Stimulated activated CD8-positive, alpha-beta memory T cell treated with anti-CD3 and anti-CD28 coated beads, Interleukin-4, amount 100 ng/mL, for 24 hours (primary cell): ENCODE results near the gene SMAD2.
"Not testable (repeated sequence)": the region's sequence is repeated elsewhere in the genome, so short reads cannot be mapped to it uniquely, and the experiment has no call there.

ENCODE experiments used
- DNase-seq: peaks from one replicate; pipeline ENCODE4 v3.0.0-alpha.2; 2020; ENCODE audit warnings: low read depth

SMAD2 gene

GRCh38 chr18:47793609-47794008, 136.8 kb downstream of the SMAD2 start:
- no peak for DNase-seq

DNA sequence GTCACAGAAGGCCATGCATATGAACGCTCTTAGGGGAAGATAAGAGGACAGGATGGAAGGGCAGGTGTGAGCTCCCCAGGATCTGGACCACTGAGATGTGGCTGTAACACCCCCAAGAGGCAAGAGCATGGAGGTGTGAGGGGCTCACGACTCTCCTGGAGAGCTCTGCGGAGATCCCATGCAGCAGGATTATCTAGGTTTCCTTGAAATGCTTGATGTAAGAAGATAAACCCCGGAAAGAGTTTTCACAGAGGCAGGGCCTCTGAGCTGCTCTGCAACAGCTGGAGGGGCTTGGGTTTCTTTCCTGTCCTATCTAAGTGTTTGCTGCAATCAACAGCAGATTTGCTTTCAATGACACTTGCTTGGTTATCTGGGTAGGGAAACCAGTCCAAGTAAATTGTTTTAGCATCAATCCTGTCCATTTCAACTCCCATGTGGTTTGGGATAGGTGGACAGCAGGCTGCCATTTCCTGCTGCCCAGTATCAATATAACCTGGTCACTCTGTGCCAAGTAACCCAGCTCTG, 138.9 kb downstream of the SMAD2 start:
- DNase-seq, result no peak

DNA sequence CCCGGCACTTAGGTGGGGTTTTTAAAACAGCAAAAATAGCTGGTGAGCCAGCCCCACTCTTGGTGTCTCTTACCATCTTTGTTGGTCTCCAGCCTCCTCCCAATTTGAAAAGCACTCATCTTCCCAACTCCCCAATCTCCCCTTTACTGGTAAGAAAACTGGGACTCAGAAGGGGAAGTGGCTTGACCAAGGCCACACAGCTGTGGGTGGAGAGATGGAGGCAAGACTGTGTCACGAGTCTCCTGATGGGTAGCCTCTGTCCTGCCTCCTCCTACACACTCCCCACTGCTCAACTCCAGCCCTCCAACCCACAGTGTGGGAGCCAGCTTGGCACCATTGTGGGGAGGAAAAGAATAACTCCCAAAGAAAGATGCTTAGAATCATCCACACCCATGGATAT, 140.4 kb downstream of the SMAD2 start:
- DNase-seq, result no peak

GRCh38 chr18:47788621-47789020, 141.8 kb downstream of the SMAD2 start:
- no peak for DNase-seq

DNA sequence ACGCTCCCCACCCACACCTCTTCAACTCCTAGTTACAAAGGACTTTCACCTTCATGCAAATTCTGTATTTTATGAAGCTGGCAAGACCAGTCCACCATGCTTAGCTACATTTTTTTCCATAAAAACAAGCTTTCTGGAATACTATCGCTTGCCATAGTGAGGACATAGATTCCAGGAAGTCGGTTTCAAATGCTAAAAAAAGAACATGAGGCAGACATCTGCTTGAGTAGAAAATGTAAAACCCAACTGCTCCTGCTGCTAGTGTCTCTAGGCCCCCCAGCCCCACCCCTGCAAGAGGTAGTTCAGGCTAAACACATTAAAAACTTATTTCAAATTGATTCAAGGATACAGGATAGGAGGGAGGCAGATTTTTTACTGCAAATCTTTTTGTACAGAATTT, 148.9 kb downstream of the SMAD2 start:
- no peak for DNase-seq

GRCh38 chr18:47780011-47780725, 150.3 kb downstream of the SMAD2 start:
- DNase-seq, result no peak

- DNase-seq, result no peak
These were observed 151.1 kb downstream of the SMAD2 start for GRCh38 chr18:47779381-47779780.

- DNase-seq, result no peak
These were observed 152.8 kb downstream of the SMAD2 start for GRCh38 chr18:47777626-47778025.

DNA sequence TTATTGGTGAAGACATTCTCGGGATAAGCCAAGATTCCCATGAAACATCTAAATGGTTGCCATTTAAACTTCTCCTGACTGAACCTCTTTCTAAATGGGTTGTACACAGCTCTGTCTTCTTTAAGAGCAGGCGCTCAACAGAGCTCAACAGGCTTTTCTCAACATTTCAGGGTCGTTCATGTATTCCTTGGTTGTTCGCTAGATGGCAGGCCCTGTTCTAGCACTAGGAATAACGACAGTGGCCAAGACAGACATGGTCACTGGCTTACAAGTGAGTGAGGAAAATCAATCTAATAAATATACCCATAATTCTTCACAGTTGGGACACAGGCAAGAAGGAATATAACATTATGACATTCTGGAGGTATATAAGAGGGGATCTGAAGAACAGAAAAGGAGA, 154.5 kb downstream of the SMAD2 start:
- DNase-seq, result no peak

DNA sequence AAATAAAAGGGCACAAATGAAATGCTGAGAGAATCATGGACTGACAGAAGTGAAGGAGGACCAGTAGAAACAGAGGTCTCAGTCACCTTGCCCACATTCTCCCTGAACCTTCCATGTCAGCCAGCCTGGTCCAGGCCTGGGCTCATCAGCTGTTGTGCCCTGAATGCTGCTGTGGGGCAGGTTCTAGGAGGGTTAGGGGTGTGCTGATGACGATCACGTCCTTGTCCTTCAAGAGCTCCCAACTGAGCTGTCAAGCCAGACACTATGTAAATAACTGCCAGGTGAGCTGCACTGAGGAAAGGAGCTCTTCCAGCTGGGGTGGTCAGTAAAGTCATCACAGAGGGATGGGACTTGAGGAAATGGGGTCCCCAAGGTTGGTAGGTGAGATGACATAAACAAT, 156.5 kb downstream of the SMAD2 start:
- DNase-seq, result no peak

GRCh38 chr18:47772374-47773248, 157.8 kb downstream of the SMAD2 start:
- peak; percentile 49 for DNase-seq

DNA sequence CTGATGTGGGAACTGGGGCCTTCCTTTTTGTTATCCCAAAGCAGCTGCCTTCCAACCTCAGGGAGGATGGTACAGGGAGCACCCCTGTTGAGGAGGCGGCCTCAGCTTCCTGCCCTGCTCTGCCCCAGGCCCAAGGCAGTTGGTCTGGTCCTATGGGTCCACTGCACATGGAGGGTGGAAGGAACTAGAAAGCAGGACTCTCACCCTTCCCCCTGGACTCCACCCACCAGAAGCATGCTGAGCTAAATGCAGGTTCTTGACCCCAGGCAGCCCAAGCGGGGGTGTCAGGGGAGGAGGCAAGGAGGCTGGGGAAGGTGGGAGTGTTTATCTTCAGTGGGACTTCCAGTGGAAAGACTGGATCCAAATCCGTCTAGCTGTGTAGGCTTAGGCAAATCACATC, 158.5 kb downstream of the SMAD2 start:
- no peak for DNase-seq

GRCh38 chr18:47767699-47768098, 162.8 kb downstream of the SMAD2 start:
- no peak for DNase-seq

GRCh38 chr18:47767198-47767597, 163.3 kb downstream of the SMAD2 start:
- not testable (repeated sequence) for DNase-seq
